GM19468 (cell line): Measurements from ENCODE around the gene FLT4.

Source experiments
- ATAC-seq: cut with Tn5 transposase; IDR thresholded peaks from one replicate; pipeline ENCODE4 v1.9.1; 2021; ENCODE audit warnings: mild to moderate bottlenecking, moderate library complexity, moderate number of reproducible peaks; ENCODE audit not compliant: unreplicated experiment; ENCODE audit errors: extremely low read depth

FLT4 gene

GRCh38 chr5:180555168-180555921 is 94.1 kb downstream of the FLT4 start:
- no peak for ATAC-seq

GRCh38 chr5:180553530-180553929 is 95.9 kb downstream of the FLT4 start:
- ATAC-seq, result no peak
